Breast epithelium (tissue), 4 donors: ENCODE data around the gene ALG2. TPM values are rescaled to one million over a fixed set of nuclear protein-coding genes. Genes with fewer than 3 reads are reported as not detected.
A peak's percentile ranks its signal among the peaks of the same experiment; 100 is the strongest.

Experiments
- DNase-seq, 2 donors: peaks; one replicate each; pipeline ENCODE4 v3.0.0-alpha.2; 2019; ENCODE audit warnings: low spot score in 2 of 2
- H3K27ac ChIP-seq, 2 donors: fragments of 200-600 bp; sonication (generic) in 1 of 2; one replicate each; pipeline ENCODE4 v1.5.1; 2016 to 2019; ENCODE audit warnings: mild to moderate bottlenecking in 1 of 2
- H3K27me3 ChIP-seq, 2 donors: fragments of 200-600 bp; sonication (generic) in 1 of 2; one replicate each; pipeline versions ENCODE4 v1.5.1 to v1.6.0; 2017 to 2019; ENCODE audit warnings: control low read depth in 1 of 2, mild to moderate bottlenecking in 1 of 2
- H3K36me3 ChIP-seq: fragments of 200-600 bp; one replicate; pipeline ENCODE4 v1.5.1; 2019
- H3K4me1 ChIP-seq, 2 donors: fragments of 200-600 bp; sonication (generic); one replicate each; pipeline ENCODE4 v1.5.1; 2016 to 2019; ENCODE audit warnings: control low read depth in 1 of 2
- H3K4me3 ChIP-seq, 3 donors: fragments of 200-600 bp; sonication (generic); 1 replicate in 2 of 3; 2 replicates in 1 of 3; pipeline ENCODE4 v1.5.1; 2016 to 2019; ENCODE audit warnings: mild to moderate bottlenecking in 3 of 3, moderate library complexity in 2 of 3
- H3K9me3 ChIP-seq, 2 donors: fragments of 200-600 bp; sonication (generic) in 1 of 2; one replicate each; pipeline ENCODE4 v1.5.1; 2016 to 2019; ENCODE audit warnings: control low read depth in 1 of 2
- CTCF ChIP-seq, 3 donors: fragments of 450-650 bp; IDR thresholded peaks; one replicate each; pipeline ENCODE4 v1.5.1; 2016 to 2017; ENCODE audit warnings: antibody characterized with exemption in 3 of 3, mild to moderate bottlenecking in 3 of 3, moderate library complexity in 3 of 3
- POLR2A ChIP-seq: fragments of 450-650 bp; IDR thresholded peaks from one replicate; pipeline ENCODE4 v1.6.1; 2016; ENCODE audit warnings: antibody characterized with exemption, mild to moderate bottlenecking, moderate library complexity
- POLR2AphosphoS5 ChIP-seq, 3 donors: sonication (generic); formaldehyde crosslinking; IDR thresholded peaks; one replicate each; pipeline ENCODE4 v1.6.1; 2017; ENCODE audit warnings: antibody characterized with exemption in 3 of 3
- intact Hi-C: fragments of 100-400 bp; cut with DNase I; formaldehyde crosslinking; loops from one replicate; pipeline ENCODE4 v1.15.1; 2023; ENCODE audit warnings: low total_unique reads
- total RNA-seq, 3 donors: library from RNA; depleted of rRNA; stranded (reverse); fragments of >200 nt; gene quantifications; one replicate each; pipeline ENCODE4 v1.1.0, GENCODE V29; 2016

Gene ALG2
- total RNA-seq, 3 donors from 2014 or later, result 30.2 to 44.5 (median 40.3) TPM

- TF ChIP-seq POLR2AphosphoS5 (IDR thresholded peaks at IDR 0.05) (no peak), CTCF (IDR thresholded peaks at IDR 0.05) (no peak), POLR2A (no peak)
- Histone ChIP-seq H3K27me3 (no peaks in the 10 kb centered on the region), H3K4me3 (no peak overlapping the region), H3K9me3 (no peaks in the 10 kb centered on the region), H3K4me1 (no peaks in the 10 kb centered on the region), H3K27ac (no peak overlapping the region), H3K36me3 (no peaks in the 10 kb centered on the region)
- intact Hi-C loops, result no loop called here
- no peak for DNase-seq
Observed at GRCh38 chr9:99255651-99256050, 33.9 kb upstream of the ALG2 start.

- Histone ChIP-seq H3K27ac (no peak overlapping the region), H3K9me3 (no peaks in the 10 kb centered on the region), H3K4me3 (peak overlapping the region in 1 of 3 donors; percentile 3), H3K36me3 (no peaks in the 10 kb centered on the region), H3K27me3 (no peaks in the 10 kb centered on the region), H3K4me1 (no peaks in the 10 kb centered on the region)
- intact Hi-C loops, result no loop called here
- DNase-seq, result peak in 1 of 2 donors; percentile 22
- TF ChIP-seq CTCF (IDR thresholded peaks at IDR 0.05) (no peak), POLR2A (no peak), POLR2AphosphoS5 (IDR thresholded peaks at IDR 0.05) (no peak)
Observed at GRCh38 chr9:99253772-99254431, 32.2 kb upstream of the ALG2 start.

- intact Hi-C loops, result no loop called here
- Histone ChIP-seq H3K4me3 (no peak overlapping the region), H3K4me1 (no peaks in the 10 kb centered on the region), H3K27ac (no peak overlapping the region), H3K9me3 (no peaks in the 10 kb centered on the region), H3K36me3 (no peaks in the 10 kb centered on the region), H3K27me3 (no peaks in the 10 kb centered on the region)
- TF ChIP-seq POLR2A (no peak), POLR2AphosphoS5 (IDR thresholded peaks at IDR 0.05) (no peak), CTCF (IDR thresholded peaks at IDR 0.05) (no peak)
- DNase-seq, result no peak
Observed at GRCh38 chr9:99253134-99253533, 31.4 kb upstream of the ALG2 start.

GRCh38 chr9:99251157-99251556 lies 29.4 kb upstream of the ALG2 start:
- Histone ChIP-seq H3K9me3 (no peaks in the 10 kb centered on the region), H3K36me3 (no peaks in the 10 kb centered on the region), H3K4me3 (no peak overlapping the region), H3K4me1 (no peaks in the 10 kb centered on the region), H3K27ac (no peak overlapping the region), H3K27me3 (no peaks in the 10 kb centered on the region)
- TF ChIP-seq CTCF (IDR thresholded peaks at IDR 0.05), result no peak
- TF ChIP-seq POLR2AphosphoS5 (IDR thresholded peaks at IDR 0.05), result no peak
- no peak for TF ChIP-seq POLR2A
- no peak for DNase-seq
- intact Hi-C loops, result no loop called here

GRCh38 chr9:99249619-99250018 lies 27.9 kb upstream of the ALG2 start:
- Histone ChIP-seq H3K4me1 (no peaks in the 10 kb centered on the region), H3K4me3 (no peak overlapping the region), H3K27me3 (no peaks in the 10 kb centered on the region), H3K36me3 (no peaks in the 10 kb centered on the region), H3K27ac (no peak overlapping the region), H3K9me3 (no peaks in the 10 kb centered on the region)
- intact Hi-C loops, result no loop called here
- TF ChIP-seq POLR2AphosphoS5 (IDR thresholded peaks at IDR 0.05), result no peak
- TF ChIP-seq POLR2A, result no peak
- TF ChIP-seq CTCF (IDR thresholded peaks at IDR 0.05), result no peak
- no peak for DNase-seq
